GM10248 (cell line): ENCODE measurements around the gene KCND2.
A peak's percentile ranks its signal among the peaks of the same experiment; 100 is the strongest.

ENCODE experiments used
- CTCF ChIA-PET: fragments of 300-600 bp; sonication (Branson Sonifier 250); formaldehyde crosslinking; extraction: SDS; loops from one replicate; lab custom pipeline; 2021; ENCODE audit warnings: antibody characterized with exemption; lab: Yijun Ruan, JAX
- POLR2A ChIA-PET: fragments of 350-650 bp; sonication (Branson Sonifier 250); formaldehyde crosslinking; extraction: SDS; loops from one replicate; lab custom pipeline; 2020; ENCODE audit warnings: antibody characterized with exemption; lab: Yijun Ruan, JAX
- DNase-seq: peaks from one replicate; pipeline ENCODE4 v3.0.0; 2012; ENCODE audit errors: extremely low spot score
- CTCF ChIP-seq: IDR thresholded peaks from 2 replicates; pipeline ENCODE4 v1.5.1; 2012; ENCODE audit warnings: mild to moderate bottlenecking, low read depth; ENCODE audit errors: extremely low read depth, missing control alignments, control extremely low read depth

KCND2 gene

GRCh38 chr7:120363414-120363813, 90.4 kb downstream of the KCND2 start:
- POLR2A ChIA-PET = no interaction called here
- CTCF ChIA-PET = interaction anchor here (1.1 to 3.6 kb wide), 7 partner anchors 9 to 27 kb away, joined by 3 to 13 read pairs (median 7); no protein-coding TSS in a partner anchor
- TF ChIP-seq CTCF = no peak
- no peak for DNase-seq

- no peak for TF ChIP-seq CTCF
- ChIA-PET CTCF (interaction anchor here (0.9 to 3.3 kb wide), 4 partner anchors 10 to 33 kb away, joined by 3 to 15 read pairs (median 4); no protein-coding TSS in a partner anchor), POLR2A (no interaction called here)
- DNase-seq = no peak
These were observed 98.0 kb downstream of the KCND2 start for GRCh38 chr7:120370954-120371353.

- TF ChIP-seq CTCF = no peak
- ChIA-PET CTCF (interaction anchor here (1.3 to 2.9 kb wide), 3 partner anchors 10 to 19 kb away, joined by 3 to 13 read pairs (median 13); no protein-coding TSS in a partner anchor), POLR2A (no interaction called here)
- no peak for DNase-seq
These were observed 100.2 kb downstream of the KCND2 start for GRCh38 chr7:120373174-120373573.

- DNase-seq = no peak
- ChIA-PET POLR2A (interaction anchor here (1.2 kb wide), 1 partner anchor 22 kb away, joined by 3 read pairs; no protein-coding TSS in a partner anchor), CTCF (interaction anchor here (0.8 to 1.5 kb wide), 2 partner anchors 8 to 46 kb away, joined by 3 read pairs; no protein-coding TSS in a partner anchor)
- TF ChIP-seq CTCF = no peak
These were observed 121.6 kb downstream of the KCND2 start for GRCh38 chr7:120394595-120394994.

GRCh38 chr7:120395526-120396019, 122.6 kb downstream of the KCND2 start:
- no peak for TF ChIP-seq CTCF
- CTCF ChIA-PET = interaction anchor here (0.8 to 1.5 kb wide), 3 partner anchors 9 to 47 kb away, joined by 3 to 5 read pairs (median 3); no protein-coding TSS in a partner anchor
- peak; percentile 15 for DNase-seq

GRCh38 chr7:120398284-120399000, 125.5 kb downstream of the KCND2 start:
- CTCF ChIA-PET = interaction anchor here (1.0 to 1.8 kb wide), 2 partner anchors 14 to 17 kb away, joined by 5 to 11 read pairs; no protein-coding TSS in a partner anchor
- POLR2A ChIA-PET = no interaction called here
- TF ChIP-seq CTCF = peak; percentile 8
- DNase-seq = no peak

More at GRCh38 chr7:120395526-120396019, 122.6 kb downstream of the KCND2 start:
- POLR2A ChIA-PET = interaction anchor here (0.6 to 1.2 kb wide), 3 partner anchors 11 to 21 kb away, joined by 3 read pairs; no protein-coding TSS in a partner anchor
